ENCODE results near the gene IGFLR1. TPM values are rescaled to one million over a fixed set of nuclear protein-coding genes. Genes with fewer than 3 reads are reported as not detected.
A peak's percentile ranks its signal among the peaks of the same experiment; 100 is the strongest.
"Not testable (repeated sequence)": the region's sequence is repeated elsewhere in the genome, so short reads cannot be mapped to it uniquely, and the experiment has no call there.

IGFLR1 gene
- total RNA-seq, 2 donors from 2014 or later = 80.4 to 193 TPM

DNA sequence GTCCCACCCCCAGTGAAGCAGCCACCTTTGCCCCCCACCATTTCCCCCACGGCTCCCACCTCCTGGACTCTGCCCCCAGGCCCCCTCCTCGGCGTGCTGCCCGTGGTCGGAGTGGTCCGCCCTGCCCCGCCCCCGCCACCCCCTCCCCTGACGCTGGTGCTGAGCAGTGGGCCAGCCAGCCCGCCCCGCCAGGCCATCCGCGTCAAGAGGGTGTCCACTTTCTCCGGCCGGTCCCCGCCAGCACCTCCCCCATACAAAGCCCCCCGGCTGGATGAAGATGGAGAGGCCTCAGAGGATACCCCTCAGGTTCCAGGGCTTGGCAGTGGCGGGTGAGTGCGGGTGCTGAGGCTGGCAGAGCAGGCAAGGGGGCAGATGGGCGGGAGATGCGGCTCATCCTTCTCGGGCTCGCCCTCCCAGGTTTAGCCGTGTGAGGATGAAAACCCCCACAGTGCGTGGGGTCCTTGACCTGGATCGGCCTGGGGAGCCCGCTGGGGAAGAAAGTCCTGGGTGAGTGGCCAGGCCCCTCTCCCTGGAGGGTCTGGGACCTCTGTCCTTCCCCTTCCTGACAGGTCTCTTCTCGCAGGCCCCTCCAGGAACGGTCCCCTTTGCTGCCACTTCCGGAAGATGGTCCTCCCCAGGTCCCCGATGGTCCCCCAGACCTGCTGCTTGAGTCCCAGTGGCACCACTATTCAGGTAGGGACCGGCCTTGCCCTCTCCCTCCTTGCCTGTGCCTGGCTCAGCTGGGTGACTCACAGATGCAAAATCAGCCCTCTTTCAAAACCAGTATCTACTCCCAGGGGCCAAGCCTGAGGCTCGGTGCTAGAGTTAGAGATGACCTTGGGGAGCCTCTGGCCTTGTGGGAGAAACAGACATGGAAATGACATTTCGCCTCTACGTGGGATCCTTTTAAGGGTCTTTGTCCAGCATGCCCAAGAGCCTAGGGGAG is 8.8 kb downstream of the IGFLR1 start:
- peak overlapping the region; percentile 28 to 49 for H3K27ac Mint-ChIP-seq
- peaks cover 15% of the 10 kb centered on the region for H3K36me3 Mint-ChIP-seq
- no peak for DNase-seq (ENCODE audit: low spot score)
- H3K27me3 Mint-ChIP-seq = no peaks in the 10 kb centered on the region
- no peak for ATAC-seq
- H3K4me3 Mint-ChIP-seq = no peak overlapping the region
- peaks cover 14 to 26% of the 10 kb centered on the region in 2 donors for H3K4me1 Mint-ChIP-seq (ENCODE audit: low read depth in 2 of 2)
- H3K9me3 Mint-ChIP-seq = no peaks in the 10 kb centered on the region

DNA sequence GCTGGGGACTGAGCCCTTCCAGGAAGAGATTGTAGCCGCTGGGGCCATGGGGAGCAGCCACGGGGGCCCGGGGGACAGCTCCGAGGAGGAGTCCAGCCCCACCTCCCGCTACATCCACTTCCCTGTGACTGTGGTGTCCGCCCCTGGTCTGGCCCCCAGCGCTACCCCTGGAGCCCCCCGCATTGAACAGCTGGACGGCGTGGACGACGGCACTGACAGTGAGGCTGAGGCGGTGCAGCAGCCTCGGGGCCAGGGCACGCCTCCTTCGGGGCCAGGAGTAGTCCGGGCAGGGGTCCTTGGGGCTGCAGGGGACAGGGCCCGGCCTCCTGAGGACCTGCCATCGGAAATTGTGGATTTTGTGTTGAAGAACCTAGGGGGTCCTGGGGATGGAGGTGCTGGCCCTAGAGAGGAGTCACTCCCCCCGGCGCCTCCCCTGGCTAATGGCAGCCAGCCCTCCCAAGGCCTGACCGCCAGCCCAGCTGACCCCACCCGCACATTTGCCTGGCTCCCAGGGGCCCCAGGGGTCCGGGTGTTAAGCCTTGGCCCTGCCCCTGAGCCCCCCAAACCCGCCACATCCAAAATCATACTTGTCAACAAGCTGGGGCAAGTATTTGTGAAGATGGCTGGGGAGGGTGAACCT is 9.6 kb downstream of the IGFLR1 start:
- DNase-seq (ENCODE audit: low spot score) (no peak), ATAC-seq (no peak)
- H3K36me3 Mint-ChIP-seq = peaks cover 15% of the 10 kb centered on the region
- H3K27me3 Mint-ChIP-seq = no peaks in the 10 kb centered on the region
- H3K4me3 Mint-ChIP-seq = no peak overlapping the region
- no peak overlapping the region for H3K27ac Mint-ChIP-seq
- no peaks in the 10 kb centered on the region for H3K9me3 Mint-ChIP-seq
- H3K4me1 Mint-ChIP-seq (ENCODE audit: low read depth in 2 of 2) = peaks cover 14 to 32% of the 10 kb centered on the region in 2 donors

DNA sequence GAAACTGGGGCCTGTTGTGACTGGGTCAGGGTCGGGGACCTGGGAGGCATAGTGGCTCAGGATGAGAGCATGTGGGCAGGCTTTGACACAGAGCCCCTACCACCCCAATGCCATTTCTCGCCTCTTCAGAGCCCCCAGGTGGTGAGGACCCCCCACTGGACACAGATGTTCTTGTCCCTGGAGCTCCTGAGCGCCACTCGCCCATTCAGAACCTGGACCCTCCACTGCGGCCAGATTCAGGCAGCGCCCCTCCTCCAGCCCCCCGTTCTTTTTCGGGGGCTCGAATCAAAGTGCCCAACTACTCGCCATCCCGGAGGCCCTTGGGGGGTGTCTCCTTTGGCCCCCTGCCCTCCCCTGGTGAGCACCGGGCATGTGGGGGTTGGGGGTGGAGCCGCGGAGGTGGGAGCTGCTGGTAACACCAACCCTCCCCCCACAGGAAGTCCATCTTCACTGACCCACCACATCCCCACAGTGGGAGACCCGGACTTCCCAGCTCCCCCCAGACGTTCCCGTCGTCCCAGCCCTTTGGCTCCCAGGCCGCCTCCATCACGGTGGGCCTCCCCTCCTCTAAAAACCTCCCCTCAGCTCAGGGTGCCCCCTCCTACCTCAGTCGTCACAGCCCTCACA is 10.4 kb downstream of the IGFLR1 start:
- Mint-ChIP-seq H3K27ac (no peak overlapping the region), H3K4me3 (no peak overlapping the region), H3K36me3 (peaks cover 15% of the 10 kb centered on the region), H3K9me3 (no peaks in the 10 kb centered on the region), H3K4me1 (ENCODE audit: low read depth in 2 of 2) (peaks cover 14 to 29% of the 10 kb centered on the region in 2 donors), H3K27me3 (no peaks in the 10 kb centered on the region)
- no peak for DNase-seq (ENCODE audit: low spot score)
- ATAC-seq = no peak

DNA sequence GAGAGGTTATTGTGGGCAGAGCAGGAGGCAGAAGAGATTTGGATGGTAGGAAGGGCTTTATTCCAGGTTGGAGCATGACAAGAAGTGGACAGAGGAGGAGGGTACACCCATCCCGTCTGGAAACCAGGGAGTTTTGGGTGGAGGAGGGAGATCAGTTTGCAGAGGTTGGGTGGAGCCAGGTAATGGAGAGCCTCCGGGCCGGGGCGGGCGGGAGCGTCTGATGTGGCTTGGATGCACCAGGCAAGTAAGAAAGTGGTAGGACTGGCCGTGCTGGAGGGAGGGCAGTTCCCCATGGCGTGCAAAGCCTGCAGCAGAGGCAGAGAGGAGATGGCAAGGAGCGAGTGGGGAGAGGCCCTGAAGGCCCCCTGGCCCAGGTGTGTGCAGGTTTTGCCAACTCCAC is 10.9 kb downstream of the IGFLR1 start:
- peaks cover 11 to 26% of the 10 kb centered on the region in 2 donors for H3K4me1 Mint-ChIP-seq (ENCODE audit: low read depth in 2 of 2)
- no peaks in the 10 kb centered on the region for H3K27me3 Mint-ChIP-seq
- H3K36me3 Mint-ChIP-seq = peaks cover 15% of the 10 kb centered on the region
- H3K4me3 Mint-ChIP-seq = no peak overlapping the region
- H3K27ac Mint-ChIP-seq = peak overlapping the region in 1 of 2 donors; percentile 66
- H3K9me3 Mint-ChIP-seq = no peaks in the 10 kb centered on the region
- DNase-seq (ENCODE audit: low spot score) (no peak), ATAC-seq (no peak)

DNA sequence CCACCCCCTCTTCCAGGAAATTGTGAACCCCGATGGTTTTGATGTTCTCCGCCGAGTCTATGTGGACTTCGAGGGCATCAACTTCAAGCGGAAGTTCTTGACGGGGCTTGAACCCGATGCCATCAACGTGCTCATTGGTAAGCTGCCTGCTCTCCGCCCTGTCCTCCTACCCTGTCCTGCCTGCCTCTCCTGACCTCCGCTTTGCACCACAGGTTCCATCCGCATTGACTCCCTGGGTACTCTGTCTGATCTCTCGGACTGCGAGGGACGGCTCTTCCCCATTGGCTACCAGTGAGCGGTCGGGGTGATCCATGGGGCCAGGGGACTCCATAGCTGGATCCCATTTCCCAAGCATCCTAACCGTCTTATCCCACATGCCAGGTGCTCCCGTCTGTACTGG is 11.9 kb downstream of the IGFLR1 start:
- DNase-seq (ENCODE audit: low spot score) (no peak), ATAC-seq (no peak)
- Mint-ChIP-seq H3K4me3 (no peak overlapping the region), H3K27ac (no peak overlapping the region), H3K4me1 (ENCODE audit: low read depth in 2 of 2) (peaks cover 10 to 29% of the 10 kb centered on the region in 2 donors), H3K9me3 (no peaks in the 10 kb centered on the region), H3K36me3 (peaks cover 22% of the 10 kb centered on the region), H3K27me3 (no peaks in the 10 kb centered on the region)

DNA sequence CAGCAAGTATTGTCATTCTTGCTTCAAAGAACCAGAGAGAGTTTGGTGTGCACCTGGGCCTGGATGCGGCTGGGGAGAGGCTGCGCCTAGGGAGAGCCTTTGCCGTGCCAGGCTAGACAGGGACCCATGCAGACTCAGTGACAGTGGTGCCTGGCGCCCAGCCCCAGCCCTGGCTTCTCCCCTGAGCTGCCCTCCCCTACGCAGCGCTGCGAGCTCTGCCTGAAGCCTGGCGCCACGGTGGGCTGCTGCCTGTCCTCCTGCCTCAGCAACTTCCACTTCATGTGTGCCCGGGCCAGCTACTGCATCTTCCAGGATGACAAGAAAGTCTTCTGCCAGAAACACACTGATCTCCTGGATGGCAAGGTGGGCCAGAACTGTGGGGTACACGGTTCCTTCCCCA is 12.5 kb downstream of the IGFLR1 start:
- H3K4me3 Mint-ChIP-seq = no peak overlapping the region
- peaks cover 10 to 29% of the 10 kb centered on the region in 2 donors for H3K4me1 Mint-ChIP-seq (ENCODE audit: low read depth in 2 of 2)
- peaks cover 22% of the 10 kb centered on the region for H3K36me3 Mint-ChIP-seq
- H3K9me3 Mint-ChIP-seq = no peaks in the 10 kb centered on the region
- H3K27me3 Mint-ChIP-seq = no peaks in the 10 kb centered on the region
- no peak for ATAC-seq
- no peak overlapping the region for H3K27ac Mint-ChIP-seq
- DNase-seq (ENCODE audit: low spot score) = no peak

DNA sequence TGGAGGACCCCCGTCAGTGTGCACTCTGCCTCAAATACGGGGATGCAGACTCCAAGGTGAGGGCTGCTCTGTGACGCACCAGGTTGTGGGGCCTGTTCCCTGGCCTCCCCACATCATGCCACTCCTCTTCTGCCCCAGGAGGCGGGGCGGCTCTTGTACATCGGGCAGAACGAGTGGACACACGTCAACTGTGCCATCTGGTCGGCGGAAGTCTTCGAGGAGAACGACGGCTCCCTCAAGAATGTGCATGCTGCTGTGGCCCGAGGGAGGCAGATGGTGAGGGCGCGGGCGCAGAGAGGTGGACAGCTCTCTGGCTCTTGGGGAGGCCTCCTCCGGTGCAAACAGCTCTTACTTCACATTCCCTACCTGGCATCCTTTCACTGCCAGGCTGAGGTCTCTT is 13.2 kb downstream of the IGFLR1 start:
- no peak overlapping the region for H3K4me3 Mint-ChIP-seq
- H3K27ac Mint-ChIP-seq = no peak overlapping the region
- no peak for ATAC-seq
- no peaks in the 10 kb centered on the region for H3K9me3 Mint-ChIP-seq
- no peaks in the 10 kb centered on the region for H3K27me3 Mint-ChIP-seq
- peaks cover 2 to 26% of the 10 kb centered on the region in 2 donors for H3K4me1 Mint-ChIP-seq (ENCODE audit: low read depth in 2 of 2)
- DNase-seq (ENCODE audit: low spot score) = no peak
- peaks cover 15% of the 10 kb centered on the region for H3K36me3 Mint-ChIP-seq

DNA sequence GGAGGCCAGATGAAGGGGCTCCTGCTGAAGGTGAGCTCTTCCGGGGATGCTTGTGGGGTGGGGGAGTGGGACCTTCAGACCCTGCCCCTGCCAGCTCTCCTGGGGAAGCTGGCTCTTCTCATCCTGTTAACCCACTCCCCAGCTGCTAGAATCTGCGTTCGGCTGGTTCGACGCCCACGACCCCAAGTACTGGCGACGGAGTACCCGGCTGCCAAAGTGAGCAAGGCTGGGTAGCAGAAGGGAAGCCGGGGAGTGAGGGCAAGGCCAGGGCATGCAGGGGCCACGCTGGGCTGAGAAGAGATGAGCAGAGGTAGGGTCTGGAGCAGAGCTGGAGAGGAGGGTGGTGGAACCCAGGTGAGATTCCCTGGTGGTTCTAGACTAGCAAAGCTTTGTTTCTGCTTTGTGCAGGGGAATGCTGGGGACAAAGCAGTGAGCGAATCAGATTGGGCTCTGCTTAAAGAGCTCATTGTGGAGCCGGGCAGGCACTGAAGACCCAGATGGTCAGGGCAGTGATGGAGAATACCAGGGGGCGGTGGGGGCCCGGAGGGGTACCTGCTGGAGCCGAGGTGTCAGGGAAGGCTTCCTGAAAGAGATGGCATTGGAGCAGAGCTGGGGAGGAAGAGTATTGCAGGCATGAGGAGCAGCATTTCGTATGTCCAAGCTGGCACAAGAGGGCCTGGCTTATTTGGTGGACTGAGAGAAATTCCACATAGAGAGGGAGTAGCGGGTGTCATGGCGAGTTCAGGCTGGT is 14.1 kb downstream of the IGFLR1 start:
- no peaks in the 10 kb centered on the region for H3K27me3 Mint-ChIP-seq
- no peak overlapping the region for H3K4me3 Mint-ChIP-seq
- ATAC-seq = no peak
- H3K9me3 Mint-ChIP-seq = no peaks in the 10 kb centered on the region
- peaks cover 0 to 27% of the 10 kb centered on the region in 2 donors for H3K4me1 Mint-ChIP-seq (ENCODE audit: low read depth in 2 of 2)
- no peak for DNase-seq (ENCODE audit: low spot score)
- no peak overlapping the region for H3K27ac Mint-ChIP-seq
- H3K36me3 Mint-ChIP-seq = peaks cover 19% of the 10 kb centered on the region

DNA sequence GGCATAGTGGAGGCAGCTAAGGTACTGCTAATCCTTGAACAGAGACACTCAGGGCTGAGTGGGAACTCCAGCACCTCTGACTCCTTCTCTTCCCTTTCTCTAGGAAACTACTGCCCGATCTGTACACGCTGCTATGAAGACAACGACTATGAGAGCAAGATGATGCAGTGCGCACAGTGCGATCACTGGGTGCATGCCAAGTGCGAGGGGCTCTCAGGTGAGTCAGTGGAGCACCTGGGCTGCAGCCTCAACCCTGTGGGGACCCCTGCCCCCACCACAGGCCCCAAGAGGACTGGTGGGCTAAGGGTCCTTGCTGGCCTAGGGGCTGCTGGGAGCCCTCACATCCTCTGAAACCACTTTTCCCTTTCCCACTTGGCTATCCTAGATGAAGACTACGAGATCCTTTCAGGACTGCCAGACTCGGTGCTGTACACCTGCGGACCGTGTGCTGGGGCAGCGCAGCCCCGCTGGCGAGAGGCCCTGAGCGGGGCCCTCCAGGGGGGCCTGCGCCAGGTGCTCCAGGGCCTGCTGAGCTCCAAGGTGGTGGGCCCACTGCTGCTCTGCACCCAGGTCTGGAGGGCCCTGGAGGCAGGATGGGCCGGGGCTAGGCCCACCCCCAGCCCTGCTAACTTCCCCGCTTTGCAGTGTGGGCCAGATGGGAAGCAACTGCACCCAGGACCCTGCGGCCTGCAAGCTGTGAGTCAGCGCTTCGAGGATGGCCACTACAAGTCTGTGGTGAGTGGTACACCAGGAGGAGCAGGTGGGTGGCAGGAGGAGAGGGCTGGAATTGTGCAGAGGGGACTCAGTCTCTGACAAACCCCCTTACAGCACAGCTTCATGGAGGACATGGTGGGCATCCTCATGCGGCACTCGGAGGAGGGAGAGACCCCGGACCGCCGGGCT is 14.9 kb downstream of the IGFLR1 start:
- H3K9me3 Mint-ChIP-seq = no peaks in the 10 kb centered on the region
- no peaks in the 10 kb centered on the region for H3K27me3 Mint-ChIP-seq
- DNase-seq (ENCODE audit: low spot score) (no peak), ATAC-seq (no peak)
- H3K27ac Mint-ChIP-seq = no peak overlapping the region
- H3K4me1 Mint-ChIP-seq (ENCODE audit: low read depth in 2 of 2) = peaks cover 0 to 31% of the 10 kb centered on the region in 2 donors
- H3K4me3 Mint-ChIP-seq = no peak overlapping the region
- peaks cover 19% of the 10 kb centered on the region for H3K36me3 Mint-ChIP-seq

DNA sequence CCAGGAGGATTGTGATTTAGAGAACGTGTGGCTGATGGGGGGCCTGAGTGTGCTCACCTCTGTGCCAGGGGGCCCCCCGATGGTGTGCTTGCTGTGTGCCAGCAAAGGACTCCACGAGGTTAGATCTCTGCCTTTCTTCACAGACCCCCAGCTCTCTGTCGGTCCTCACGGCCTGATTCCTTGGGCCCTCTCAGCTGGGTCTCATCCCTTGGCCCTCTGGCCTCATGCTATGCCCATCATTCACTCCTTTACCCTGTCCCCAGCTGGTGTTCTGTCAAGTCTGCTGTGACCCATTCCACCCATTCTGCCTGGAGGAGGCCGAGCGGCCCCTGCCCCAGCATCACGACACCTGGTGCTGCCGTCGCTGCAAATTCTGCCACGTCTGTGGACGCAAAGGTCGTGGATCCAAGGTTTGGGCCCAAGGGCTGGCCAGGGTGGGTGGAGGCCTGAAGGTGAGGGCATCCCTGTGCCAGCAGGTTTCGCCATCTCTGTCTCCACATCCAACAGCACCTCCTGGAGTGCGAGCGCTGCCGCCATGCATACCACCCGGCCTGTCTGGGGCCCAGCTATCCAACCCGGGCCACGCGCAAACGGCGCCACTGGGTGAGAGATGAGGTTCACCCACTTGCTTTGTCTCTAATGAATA is 16.9 kb downstream of the IGFLR1 start:
- Mint-ChIP-seq H3K36me3 (peaks cover 15% of the 10 kb centered on the region), H3K4me1 (ENCODE audit: low read depth in 2 of 2) (peaks cover 6 to 32% of the 10 kb centered on the region in 2 donors), H3K27ac (no peak overlapping the region), H3K27me3 (no peaks in the 10 kb centered on the region), H3K4me3 (no peak overlapping the region), H3K9me3 (no peaks in the 10 kb centered on the region)
- DNase-seq (ENCODE audit: low spot score) (no peak), ATAC-seq (no peak)

DNA sequence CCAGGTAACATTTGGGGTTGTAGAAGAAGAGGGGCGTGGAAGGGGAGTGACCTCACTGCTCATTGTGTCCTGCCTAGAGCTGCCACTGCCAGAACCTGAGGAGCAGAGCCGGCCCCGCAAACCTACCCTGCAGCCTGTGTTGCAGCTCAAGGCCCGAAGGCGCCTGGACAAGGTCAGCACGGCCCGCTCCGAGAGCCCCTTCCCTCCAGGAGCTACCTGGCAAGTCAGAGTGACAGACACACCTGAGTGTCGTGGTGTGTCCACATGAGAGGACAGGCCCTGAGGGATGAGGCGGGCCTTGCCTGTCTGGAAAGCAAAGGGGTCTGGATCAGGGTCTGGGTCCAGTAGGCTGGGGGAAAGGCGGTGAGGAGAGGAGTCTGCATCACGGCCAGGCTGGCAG is 17.7 kb downstream of the IGFLR1 start:
- peaks cover 19% of the 10 kb centered on the region for H3K36me3 Mint-ChIP-seq
- no peak overlapping the region for H3K27ac Mint-ChIP-seq
- DNase-seq (ENCODE audit: low spot score) (no peak), ATAC-seq (no peak)
- no peaks in the 10 kb centered on the region for H3K27me3 Mint-ChIP-seq
- H3K4me3 Mint-ChIP-seq = no peak overlapping the region
- H3K9me3 Mint-ChIP-seq = no peaks in the 10 kb centered on the region
- H3K4me1 Mint-ChIP-seq (ENCODE audit: low read depth in 2 of 2) = peaks cover 11 to 37% of the 10 kb centered on the region in 2 donors

DNA sequence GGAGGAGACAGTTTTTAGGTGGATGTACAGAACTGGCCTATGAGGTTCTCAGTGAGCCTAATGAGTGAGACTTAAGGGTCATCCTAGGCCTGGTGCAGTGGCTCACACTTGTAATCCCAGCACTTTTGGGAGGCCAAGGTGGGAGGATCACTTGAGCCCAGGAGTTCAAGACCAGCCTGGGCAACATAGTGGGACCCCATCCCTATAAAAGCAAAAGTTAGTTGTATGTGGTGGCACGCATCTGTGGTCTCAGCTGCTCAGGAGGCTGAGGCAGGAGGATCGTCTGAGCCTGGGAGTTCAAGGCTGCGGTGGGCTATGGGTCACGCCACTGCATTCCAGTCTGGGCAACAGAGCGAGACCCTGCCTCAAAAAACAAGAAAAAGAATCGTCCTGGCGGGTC is 18.1 kb downstream of the IGFLR1 start:
- ATAC-seq; H3K9me3 Mint-ChIP-seq; H3K27me3 Mint-ChIP-seq; H3K4me3 Mint-ChIP-seq; DNase-seq (ENCODE audit: low spot score): not testable (repeated sequence)
- Mint-ChIP-seq H3K27ac (peak overlapping the region in 1 of 2 donors; percentile 68), H3K36me3 (peaks cover 19% of the 10 kb centered on the region), H3K4me1 (ENCODE audit: low read depth in 2 of 2) (peaks cover 15 to 41% of the 10 kb centered on the region in 2 donors)
